CD4-positive, alpha-beta T cell treated with Interleukin-10 for 1 hour (primary cell): ENCODE measurements around the gene MRPL47.
"Not testable (repeated sequence)": the region's sequence is repeated elsewhere in the genome, so short reads cannot be mapped to it uniquely, and the experiment has no call there.

Experiments used
- DNase-seq: peaks from one replicate; pipeline ENCODE4 v3.0.0-alpha.2; 2020

MRPL47 gene

GRCh38 chr3:179604321-179605078 lies at the start of gene MRPL47, which contains the start of gene NDUFB5:
Gene MRPL47 (minus strand): TSS chr3:179604638. CDS start chr3:179604624, 14 bp downstream.
Gene NDUFB5 (plus strand): TSS chr3:179604794. CDS start chr3:179604816, 22 bp downstream.
- DNase-seq = peak; percentile 95

- DNase-seq = peak; percentile 60
Measured at GRCh38 chr3:179653096-179653797, 48.8 kb upstream of the MRPL47 start.

GRCh38 chr3:179652447-179653095 lies 48.1 kb upstream of the MRPL47 start, which contains the start of gene USP13:
Gene USP13 (plus strand): TSS chr3:179653040. CDS start chr3:179653226, 186 bp downstream.
- DNase-seq = peak; percentile 68

GRCh38 chr3:179651687-179652446 lies 47.4 kb upstream of the MRPL47 start:
- DNase-seq = no peak

GRCh38 chr3:179646177-179646576 lies 41.7 kb upstream of the MRPL47 start:
- no peak for DNase-seq

- not testable (repeated sequence) for DNase-seq
Measured at GRCh38 chr3:179643837-179644236, 39.4 kb upstream of the MRPL47 start.

- no peak for DNase-seq
Measured at GRCh38 chr3:179642871-179643270, 38.4 kb upstream of the MRPL47 start.

GRCh38 chr3:179640469-179640868 lies 36.0 kb upstream of the MRPL47 start:
- no peak for DNase-seq

GRCh38 chr3:179630753-179631451 lies 26.5 kb upstream of the MRPL47 start:
- no peak for DNase-seq

GRCh38 chr3:179624451-179624850 lies 20.0 kb upstream of the MRPL47 start:
- DNase-seq = no peak

- DNase-seq = no peak
Measured at GRCh38 chr3:179622023-179622422, 17.6 kb upstream of the MRPL47 start.

- DNase-seq = no peak
Measured at GRCh38 chr3:179615458-179616173, 11.2 kb upstream of the MRPL47 start.

GRCh38 chr3:179613807-179614206 lies 9.4 kb upstream of the MRPL47 start:
- no peak for DNase-seq

GRCh38 chr3:179610066-179610465 lies 5.6 kb upstream of the MRPL47 start:
- no peak for DNase-seq

- DNase-seq = peak; percentile 47
Measured at GRCh38 chr3:179608931-179609720, 4.7 kb upstream of the MRPL47 start.

GRCh38 chr3:179606534-179607085 lies 2.2 kb upstream of the MRPL47 start:
- no peak for DNase-seq

GRCh38 chr3:179603831-179604230 lies 607 bp downstream of the MRPL47 start:
- no peak for DNase-seq

GRCh38 chr3:179603321-179603720 lies 1.1 kb downstream of the MRPL47 start:
- no peak for DNase-seq

GRCh38 chr3:179599531-179599930 lies 4.9 kb downstream of the MRPL47 start:
- DNase-seq = no peak

GRCh38 chr3:179591313-179591712 lies 13.1 kb downstream of the MRPL47 start:
- no peak for DNase-seq
